WTC11 (cell line): ENCODE data around the gene PSMG1.

Experiments
- CREM ChIP-seq: sonication (generic); formaldehyde crosslinking; IDR thresholded peaks from 2 replicates; pipeline ENCODE4 v1.8.1; 2022; ENCODE audit warnings: mild to moderate bottlenecking, missing genetic modification reagents, moderate library complexity
- CTCF ChIP-seq: fragments of 200-600 bp; IDR thresholded peaks from 2 replicates; pipeline ENCODE4 v1.8.0; 2022; ENCODE audit warnings: antibody characterized with exemption
- ZNF317 ChIP-seq: sonication (generic); formaldehyde crosslinking; IDR thresholded peaks from 2 replicates; pipeline ENCODE4 v1.8.1; 2023; ENCODE audit warnings: low read depth, mild to moderate bottlenecking, moderate library complexity, missing genetic modification reagents, borderline replicate concordance

DNA sequence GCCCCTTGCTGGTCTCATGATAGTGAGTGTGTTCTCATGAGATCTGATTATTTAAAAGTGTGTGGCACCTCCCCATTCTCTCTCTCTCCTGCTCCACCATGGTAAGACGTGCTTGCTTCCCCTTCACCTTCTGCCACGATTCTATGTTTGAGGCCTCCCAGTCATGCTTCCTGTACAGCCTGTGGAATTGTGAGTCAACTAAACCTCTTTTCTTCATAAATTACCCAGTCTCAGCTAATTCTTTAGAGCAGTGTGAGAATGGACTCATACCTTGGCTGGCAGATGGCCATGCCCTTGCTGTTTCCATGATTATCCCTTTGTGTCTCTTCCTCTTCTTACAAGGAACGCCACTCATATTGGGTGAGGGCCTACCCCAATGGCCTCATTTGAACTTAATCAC is 40.3 kb downstream of the PSMG1 start:
- TF ChIP-seq ZNF317 (no peak), CREM (CRISPR knock-in tag) (no peak), CTCF (no peak)
